GM12878 (cell line): ENCODE results near the gene UBQLN1. TPM values are rescaled to one million over a fixed set of nuclear protein-coding genes. Genes with fewer than 3 reads are reported as not detected.

ENCODE experiments used
- ATAC-seq: fragments of 200-7000 bp; cut with Tn5 transposase; 3 replicates; pipeline ENCODE4 v1.9.1; 2020; ENCODE audit warnings: mild to moderate bottlenecking, moderate library complexity
- BruUV-seq: library from RNA; stranded (reverse); fragments of 400-500 nt; replicated peaks from 2 replicates; lab custom pipeline; 2021; lab: Mats Ljungman, UMichigan
- CTCF ChIA-PET: fragments of 300-600 bp; sonication (Branson Sonifier 250); formaldehyde crosslinking; extraction: SDS; loops from one replicate; lab custom pipeline; 2021; ENCODE audit warnings: inconsistent platforms; lab: Yijun Ruan, JAX
- POLR2A ChIA-PET: fragments of 350-600 bp; formaldehyde crosslinking; extraction: SDS; loops from one replicate; lab custom pipeline; 2021; ENCODE audit warnings: inconsistent platforms; lab: Charles Lee
- RAD21 ChIA-PET: fragments of 300-600 bp; sonication (Branson Sonifier 250); formaldehyde crosslinking; loops from one replicate; lab custom pipeline; 2023; ENCODE audit warnings: antibody characterized with exemption; ENCODE audit not compliant: unreplicated experiment; lab: Charles Lee
- SMC1A ChIA-PET: fragments of 300-600 bp; sonication (Branson Sonifier 250); formaldehyde crosslinking; loops from one replicate; lab custom pipeline; 2023; ENCODE audit not compliant: unreplicated experiment, uncharacterized antibody; lab: Charles Lee
- DNase-seq: peaks from one replicate; pipeline ENCODE4 v3.0.0-alpha.2; 2011; ENCODE audit warnings: low read depth, low spot score
- FAIRE-seq: peaks from 3 replicates; lab custom pipeline; 2011; peaks lifted over from hg19 to GRCh38; lab: Jason Lieb, UNC
- H2AFZ ChIP-seq: 2 replicates; pipeline ENCODE4 v1.6.0; 2011; ENCODE audit warnings: low read depth, low read length, control low read depth; ENCODE audit not compliant: control insufficient read depth
- H3K27ac ChIP-seq: 2 replicates; pipeline ENCODE4 v1.5.1; 2011; ENCODE audit warnings: control low read depth; ENCODE audit not compliant: control insufficient read depth, insufficient read depth
- H3K27me3 ChIP-seq, 2 experiments: replicated peaks in 1 of 2; 2 replicates each; pipeline versions ENCODE4 v1.6.0 to v1.6.1; 2011; ENCODE audit warnings: low read length in 1 of 2; ENCODE audit not compliant: control insufficient read depth in 2 of 2, insufficient read depth in 2 of 2
- H3K36me3 ChIP-seq, 2 experiments: 2 replicates each; pipeline ENCODE4 v1.5.1; 2011; ENCODE audit warnings: low read length in 1 of 2; ENCODE audit not compliant: control insufficient read depth in 2 of 2, insufficient read depth in 2 of 2
- H3K4me1 ChIP-seq: 2 replicates; pipeline ENCODE4 v1.6.1; 2011; ENCODE audit warnings: mild to moderate bottlenecking, low read length, moderate library complexity, mixed read lengths; ENCODE audit not compliant: control insufficient read depth, insufficient read depth
- H3K4me2 ChIP-seq: 2 replicates; pipeline ENCODE4 v1.6.0; 2011; ENCODE audit warnings: control low read depth; ENCODE audit not compliant: control insufficient read depth, insufficient read depth
- H3K4me3 ChIP-seq: fragments of 200-600 bp; sonication (generic); 2 replicates; pipeline ENCODE4 v1.5.1; 2016
- H3K79me2 ChIP-seq: 2 replicates; pipeline ENCODE4 v1.6.0; 2011; ENCODE audit warnings: low read length; ENCODE audit not compliant: control insufficient read depth, insufficient read depth
- H3K9ac ChIP-seq: 2 replicates; pipeline ENCODE4 v1.8.0; 2011; ENCODE audit warnings: low read length, control low read depth, mixed read lengths; ENCODE audit not compliant: control insufficient read depth, insufficient read depth
- H3K9me3 ChIP-seq: replicated peaks from 3 replicates; pipeline ENCODE4 v1.5.1; 2011; ENCODE audit warnings: mild to moderate bottlenecking, low read length; ENCODE audit not compliant: control insufficient read depth, insufficient read depth
- H4K20me1 ChIP-seq: 2 replicates; pipeline ENCODE4 v1.6.0; 2011; ENCODE audit not compliant: control insufficient read depth, insufficient read depth
- BACH1 ChIP-seq: fragments of 450-650 bp; IDR thresholded peaks from 2 replicates; pipeline ENCODE4 v1.6.1; 2017; ENCODE audit warnings: mild to moderate bottlenecking, borderline replicate concordance
- CBX3 ChIP-seq: fragments of 200-600 bp; sonication (generic); IDR thresholded peaks from 2 replicates; pipeline ENCODE4 v1.6.1; 2016; ENCODE audit warnings: low read depth, borderline replicate concordance
- CHD1 ChIP-seq: IDR thresholded peaks from 2 replicates; pipeline ENCODE4 v1.6.1; 2012; ENCODE audit warnings: low read depth, low read length, improper control_type of control experiment
- CHD4 ChIP-seq: fragments of 200-600 bp; sonication (generic); IDR thresholded peaks from 2 replicates; pipeline ENCODE4 v1.6.1; 2016; ENCODE audit warnings: mild to moderate bottlenecking
- CREB1 ChIP-seq: IDR thresholded peaks from 2 replicates; pipeline ENCODE4 v1.6.1; 2012; ENCODE audit warnings: low read depth, mild to moderate bottlenecking, inconsistent platforms
- EED ChIP-seq: sonication (generic); IDR thresholded peaks from 2 replicates; pipeline ENCODE4 v1.6.1; 2016; ENCODE audit warnings: antibody characterized with exemption, low read depth
- GATAD2B ChIP-seq: fragments of 450-650 bp; conservative IDR thresholded peaks from 2 replicates; pipeline ENCODE4 v1.6.1; 2017; ENCODE audit warnings: low read depth, mild to moderate bottlenecking, moderate library complexity
- IKZF2 ChIP-seq, 2 experiments: fragments of 450-650 bp; IDR thresholded peaks; 2 replicates each; pipeline ENCODE4 v1.6.1; 2017; ENCODE audit warnings: mild to moderate bottlenecking in 2 of 2, moderate library complexity in 2 of 2
- KLF5 ChIP-seq: fragments of 450-650 bp; IDR thresholded peaks from 2 replicates; pipeline ENCODE4 v1.6.1; 2014; ENCODE audit warnings: mild to moderate bottlenecking; ENCODE audit not compliant: partially characterized antibody
- SIN3A ChIP-seq: IDR thresholded peaks from 2 replicates; pipeline ENCODE4 v1.6.1; 2012; ENCODE audit warnings: low read depth, low read length, improper control_type of control experiment
- SPI1 ChIP-seq: IDR thresholded peaks from 2 replicates; pipeline ENCODE4 v1.6.1; 2011; ENCODE audit warnings: low read depth, mild to moderate bottlenecking, low read length, moderate library complexity, borderline replicate concordance; ENCODE audit not compliant: insufficient read depth
- TARDBP ChIP-seq: IDR thresholded peaks from 2 replicates; pipeline ENCODE4 v1.6.1; 2016; ENCODE audit warnings: borderline replicate concordance
- YY1 ChIP-seq: IDR thresholded peaks from 2 replicates; pipeline ENCODE4 v1.6.1; 2011; ENCODE audit warnings: low read depth, mild to moderate bottlenecking, low read length
- WGBS: methylation state at CpG from one replicate; pipeline ENCODE4 v1.1.6; 2016; ENCODE audit warnings: low lambda C conversion rate; ENCODE audit not compliant: insufficient replicate concordance, insufficient coverage; ENCODE audit errors: missing lambda C conversion rate; 5-methylcytosine and 5-hydroxymethylcytosine counted together
- in situ Hi-C: fragments of 300-500 bp; cut with MboI; formaldehyde crosslinking; loops from 9 replicates; pipeline ENCODE4 v1.14.3; 2018; ENCODE audit warnings: mixed read lengths
- intact Hi-C: fragments of 100-400 bp; cut with micrococcal nuclease; formaldehyde crosslinking; loops from one replicate; pipeline ENCODE4 v1.14.2; 2022; ENCODE audit not compliant: unreplicated experiment
- polyA plus RNA-seq, 11 experiments: library from polyadenylated mRNA; depleted of rRNA in 4 of 11; unstranded in 6 of 11; stranded (reverse) in 5 of 11; fragments of >200 nt; fragmentation: Nextera tagmentation in 4 of 11; fragmentation: Illumina TruSeq in 1 of 11; extraction: Ambion mirVana in 4 of 11; extraction: Trizol in 1 of 11; gene quantifications; 1 replicate in 1 of 11; 2 replicates in 10 of 11; pipeline versions ENCODE4 v1.2.1 to v1.2.3, GENCODE V29; 2011 to 2016; ENCODE audit warnings: inconsistent platforms in 2 of 11, missing spikeins in 2 of 11, low read depth in 1 of 11
- total RNA-seq, 4 experiments: library from RNA; depleted of rRNA in 3 of 4; stranded (reverse); fragments of >200 nt in 3 of 4; fragmentation: Illumina TruSeq in 1 of 4; extraction: Trizol in 1 of 4; gene quantifications; 2 replicates each; pipeline versions ENCODE4 v1.2.1 to v1.2.3, GENCODE V29; 2013 to 2021
- TF ChIP-seq, protein P1 (sequence below): fragments of 450-650 bp; IDR thresholded peaks from 2 replicates; pipeline ENCODE4 v1.6.1; 2016; ENCODE audit warnings: mild to moderate bottlenecking
- TF ChIP-seq, protein P2 (sequence below): fragments of 450-650 bp; conservative IDR thresholded peaks from 2 replicates; pipeline ENCODE4 v1.6.1; 2017; ENCODE audit warnings: mild to moderate bottlenecking, moderate library complexity
- TF ChIP-seq, protein P3 (sequence below): IDR thresholded peaks from 2 replicates; pipeline ENCODE4 v1.6.1; 2012; ENCODE audit warnings: low read depth, low read length, improper control_type of control experiment
- TF ChIP-seq, protein P4 (sequence below): IDR thresholded peaks from 2 replicates; pipeline ENCODE4 v1.6.1; 2012; ENCODE audit warnings: mild to moderate bottlenecking, low read depth, low read length

The UBQLN1 gene
- total and polyA plus RNA-seq, 10 of the 15 experiments (the other 5 are each of a cell fraction or from before 2014, with no cell fraction given), result 12.4 to 118 (median 66.1) TPM

DNA sequence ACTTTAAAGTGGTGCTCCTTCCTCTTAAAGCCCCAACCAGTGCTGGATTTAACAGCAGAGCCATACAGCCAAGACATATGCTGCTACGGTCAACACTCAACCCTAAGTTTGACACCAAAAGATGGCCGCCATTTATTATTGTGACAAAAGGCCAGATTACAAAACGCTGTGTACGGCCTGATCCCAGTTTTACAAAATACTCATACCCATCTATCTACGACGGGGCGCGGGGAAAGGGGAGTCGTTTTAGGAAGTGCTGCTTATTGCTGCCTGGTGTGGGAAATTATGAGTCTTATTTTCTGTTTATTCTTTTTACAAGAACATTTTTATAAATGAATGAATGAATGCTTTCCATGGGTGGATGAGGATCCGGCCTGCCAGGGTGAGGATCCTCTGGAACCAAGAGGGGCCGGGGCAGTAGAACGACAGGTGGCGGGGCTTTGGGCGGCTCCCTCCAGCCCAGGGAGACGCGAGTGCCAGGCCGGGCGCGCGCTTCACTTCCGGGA, 85.3 kb downstream of the UBQLN1 start:
- H2AFZ ChIP-seq, result peak overlapping the region; percentile 95
- no peaks in the 10 kb centered on the region for H3K9me3 ChIP-seq
- in situ Hi-C loops, result loop anchor here (5.0 to 25.0 kb wide), 2 partner anchors 295 to 640 kb away; no protein-coding TSS in a partner anchor
- H4K20me1 ChIP-seq, result no peaks in the 10 kb centered on the region
- H3K9ac ChIP-seq, result peak overlapping the region; percentile 93
- H3K4me3 ChIP-seq, result peak overlapping the region; percentile 97
- no peak for FAIRE-seq
- 5% methylated on average over 20 of the region's 21 CpGs for WGBS
- H3K27ac ChIP-seq, result peak overlapping the region; percentile 91
- H3K4me1 ChIP-seq, result peaks cover 6% of the 10 kb centered on the region; the same call in 1 of the 2 replicates
- POLR2A ChIA-PET, result interaction anchor here (2.3 kb wide), 1 partner anchor 84 kb away, joined by 10 read pairs; the partner anchor contains the start of gene UBQLN1
- H3K4me2 ChIP-seq, result peak overlapping the region; percentile 94
- BruUV-seq, result no TSS peak
- CTCF ChIA-PET, result interaction anchor here (1.0 to 3.4 kb wide), 4 partner anchors 27 to 289 kb away, joined by 4 to 62 read pairs (median 14); partner anchors contain the start of gene UBQLN1
- intact Hi-C loops, result loop anchor here (1.0 to 2.0 kb wide), 2 partner anchors 85 to 298 kb away; partner anchors contain the start of genes KIF27 and UBQLN1
- SMC1A ChIA-PET, result interaction anchor here (1.9 to 3.0 kb wide), 4 partner anchors 26 to 85 kb away, joined by 5 to 32 read pairs (median 11); partner anchors contain the start of gene UBQLN1
- H3K27me3 ChIP-seq, result no peaks in the 10 kb centered on the region
- peaks cover 8% of the 10 kb centered on the region for H3K79me2 ChIP-seq
- peak; percentile 75 for ATAC-seq
- RAD21 ChIA-PET, result interaction anchor here (1.5 to 2.8 kb wide), 4 partner anchors 26 to 289 kb away, joined by 4 to 33 read pairs (median 22); no protein-coding TSS in a partner anchor
- no peak for DNase-seq
- peaks cover 0 to 4% of the 10 kb centered on the region in 2 experiments; a peak in 1 of 4 replicates for H3K36me3 ChIP-seq
- TF ChIP-seq, protein P1, sequence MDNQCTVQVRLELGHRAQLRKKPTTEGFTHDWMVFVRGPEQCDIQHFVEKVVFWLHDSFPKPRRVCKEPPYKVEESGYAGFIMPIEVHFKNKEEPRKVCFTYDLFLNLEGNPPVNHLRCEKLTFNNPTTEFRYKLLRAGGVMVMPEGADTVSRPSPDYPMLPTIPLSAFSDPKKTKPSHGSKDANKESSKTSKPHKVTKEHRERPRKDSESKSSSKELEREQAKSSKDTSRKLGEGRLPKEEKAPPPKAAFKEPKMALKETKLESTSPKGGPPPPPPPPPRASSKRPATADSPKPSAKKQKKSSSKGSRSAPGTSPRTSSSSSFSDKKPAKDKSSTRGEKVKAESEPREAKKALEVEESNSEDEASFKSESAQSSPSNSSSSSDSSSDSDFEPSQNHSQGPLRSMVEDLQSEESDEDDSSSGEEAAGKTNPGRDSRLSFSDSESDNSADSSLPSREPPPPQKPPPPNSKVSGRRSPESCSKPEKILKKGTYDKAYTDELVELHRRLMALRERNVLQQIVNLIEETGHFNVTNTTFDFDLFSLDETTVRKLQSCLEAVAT, result peak; percentile 57; the same call in 1 of the 2 replicates
- TF ChIP-seq EED (no peak), TARDBP (no peak), IKZF2 (IDR thresholded peaks at IDR 0.05) (peak; percentile 54 to 71; a peak in 2 of 4 replicates), CHD1 (no peak), SPI1 (0 out of 2 replicates have a peak, but pooled peaks have one; percentile 23), KLF5 (no peak), CBX3 (no peak), SIN3A (peak; percentile 67; the same call in 1 of the 2 replicates), CREB1 (0 out of 2 replicates have a peak, but pooled peaks have one; percentile 5), BACH1 (no peak), GATAD2B (no peak), YY1 (peak; percentile 81), CHD4 (no peak)
- TF ChIP-seq, protein P2, sequence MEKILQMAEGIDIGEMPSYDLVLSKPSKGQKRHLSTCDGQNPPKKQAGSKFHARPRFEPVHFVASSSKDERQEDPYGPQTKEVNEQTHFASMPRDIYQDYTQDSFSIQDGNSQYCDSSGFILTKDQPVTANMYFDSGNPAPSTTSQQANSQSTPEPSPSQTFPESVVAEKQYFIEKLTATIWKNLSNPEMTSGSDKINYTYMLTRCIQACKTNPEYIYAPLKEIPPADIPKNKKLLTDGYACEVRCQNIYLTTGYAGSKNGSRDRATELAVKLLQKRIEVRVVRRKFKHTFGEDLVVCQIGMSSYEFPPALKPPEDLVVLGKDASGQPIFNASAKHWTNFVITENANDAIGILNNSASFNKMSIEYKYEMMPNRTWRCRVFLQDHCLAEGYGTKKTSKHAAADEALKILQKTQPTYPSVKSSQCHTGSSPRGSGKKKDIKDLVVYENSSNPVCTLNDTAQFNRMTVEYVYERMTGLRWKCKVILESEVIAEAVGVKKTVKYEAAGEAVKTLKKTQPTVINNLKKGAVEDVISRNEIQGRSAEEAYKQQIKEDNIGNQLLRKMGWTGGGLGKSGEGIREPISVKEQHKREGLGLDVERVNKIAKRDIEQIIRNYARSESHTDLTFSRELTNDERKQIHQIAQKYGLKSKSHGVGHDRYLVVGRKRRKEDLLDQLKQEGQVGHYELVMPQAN, result no peak
- TF ChIP-seq, protein P3, sequence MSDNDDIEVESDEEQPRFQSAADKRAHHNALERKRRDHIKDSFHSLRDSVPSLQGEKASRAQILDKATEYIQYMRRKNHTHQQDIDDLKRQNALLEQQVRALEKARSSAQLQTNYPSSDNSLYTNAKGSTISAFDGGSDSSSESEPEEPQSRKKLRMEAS, result 0 out of 2 replicates have a peak, but pooled peaks have one; percentile 5
- TF ChIP-seq, protein P4, sequence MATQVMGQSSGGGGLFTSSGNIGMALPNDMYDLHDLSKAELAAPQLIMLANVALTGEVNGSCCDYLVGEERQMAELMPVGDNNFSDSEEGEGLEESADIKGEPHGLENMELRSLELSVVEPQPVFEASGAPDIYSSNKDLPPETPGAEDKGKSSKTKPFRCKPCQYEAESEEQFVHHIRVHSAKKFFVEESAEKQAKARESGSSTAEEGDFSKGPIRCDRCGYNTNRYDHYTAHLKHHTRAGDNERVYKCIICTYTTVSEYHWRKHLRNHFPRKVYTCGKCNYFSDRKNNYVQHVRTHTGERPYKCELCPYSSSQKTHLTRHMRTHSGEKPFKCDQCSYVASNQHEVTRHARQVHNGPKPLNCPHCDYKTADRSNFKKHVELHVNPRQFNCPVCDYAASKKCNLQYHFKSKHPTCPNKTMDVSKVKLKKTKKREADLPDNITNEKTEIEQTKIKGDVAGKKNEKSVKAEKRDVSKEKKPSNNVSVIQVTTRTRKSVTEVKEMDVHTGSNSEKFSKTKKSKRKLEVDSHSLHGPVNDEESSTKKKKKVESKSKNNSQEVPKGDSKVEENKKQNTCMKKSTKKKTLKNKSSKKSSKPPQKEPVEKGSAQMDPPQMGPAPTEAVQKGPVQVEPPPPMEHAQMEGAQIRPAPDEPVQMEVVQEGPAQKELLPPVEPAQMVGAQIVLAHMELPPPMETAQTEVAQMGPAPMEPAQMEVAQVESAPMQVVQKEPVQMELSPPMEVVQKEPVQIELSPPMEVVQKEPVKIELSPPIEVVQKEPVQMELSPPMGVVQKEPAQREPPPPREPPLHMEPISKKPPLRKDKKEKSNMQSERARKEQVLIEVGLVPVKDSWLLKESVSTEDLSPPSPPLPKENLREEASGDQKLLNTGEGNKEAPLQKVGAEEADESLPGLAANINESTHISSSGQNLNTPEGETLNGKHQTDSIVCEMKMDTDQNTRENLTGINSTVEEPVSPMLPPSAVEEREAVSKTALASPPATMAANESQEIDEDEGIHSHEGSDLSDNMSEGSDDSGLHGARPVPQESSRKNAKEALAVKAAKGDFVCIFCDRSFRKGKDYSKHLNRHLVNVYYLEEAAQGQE, result no peak
